Body of pancreas (tissue), 4 donors: ENCODE results near the gene VEGFB.

ENCODE experiments used
- CTCF ChIP-seq, 7 experiments: fragments of 450-650 bp in 4 of 7; fragments of 200-600 bp in 3 of 7; sonication (generic) in 3 of 7; IDR thresholded peaks; one replicate each; pipeline ENCODE4 v1.5.1; 2016 to 2019; ENCODE audit warnings: antibody characterized with exemption in 7 of 7
- POLR2A ChIP-seq, 3 donors: fragments of 450-650 bp; IDR thresholded peaks; one replicate each; pipeline ENCODE4 v1.6.1; 2016; ENCODE audit warnings: antibody characterized with exemption in 3 of 3, mild to moderate bottlenecking in 2 of 3

DNA sequence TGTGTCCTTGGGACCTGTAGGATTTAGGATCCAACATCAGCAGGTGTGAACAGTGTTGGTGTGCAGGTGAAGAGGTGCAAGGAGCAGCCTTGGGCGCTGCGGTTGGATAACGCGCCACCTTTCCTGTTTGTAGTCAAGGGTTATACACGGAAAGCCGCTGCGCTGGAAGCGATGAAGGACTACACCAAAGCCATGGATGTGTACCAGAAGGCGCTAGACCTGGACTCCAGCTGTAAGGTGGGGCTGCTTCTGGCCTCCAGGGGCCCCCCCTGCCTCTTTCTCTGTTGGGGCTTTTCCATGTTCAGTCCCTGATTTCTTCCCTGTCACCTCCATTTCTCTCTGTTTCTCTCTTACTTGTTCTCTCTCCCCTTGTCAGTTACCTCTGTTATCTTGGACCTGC lies 31.4 kb upstream of the VEGFB start:
- TF ChIP-seq POLR2A (IDR thresholded peaks at IDR 0.05) (no peak), CTCF (IDR thresholded peaks at IDR 0.05) (no peak)
